Type B pancreatic cell (in vitro differentiated cells): ENCODE data around the gene FAM227A. TPM values are rescaled to one million over a fixed set of nuclear protein-coding genes. Genes with fewer than 3 reads are reported as not detected.

Source experiments
- DNase-seq: peaks from one replicate; pipeline ENCODE4 v3.0.0; 2021; ENCODE audit warnings: mixed read lengths; ENCODE audit not compliant: unreplicated experiment; ENCODE audit errors: extremely low spot score
- H3K27ac Mint-ChIP-seq: 2 replicates; pipeline ENCODE4 v1.8.0; 2021; ENCODE audit warnings: mild to moderate bottlenecking, mixed read lengths
- H3K27me3 Mint-ChIP-seq: 2 replicates; pipeline ENCODE4 v1.8.0; 2021; ENCODE audit warnings: mixed read lengths
- H3K36me3 Mint-ChIP-seq: 2 replicates; pipeline ENCODE4 v1.8.0; 2021; ENCODE audit warnings: mixed read lengths
- H3K4me1 Mint-ChIP-seq: one replicate; pipeline ENCODE4 v1.8.0; 2021; ENCODE audit warnings: mixed read lengths; ENCODE audit not compliant: unreplicated experiment
- H3K4me3 Mint-ChIP-seq: 2 replicates; pipeline ENCODE4 v1.8.0; 2021; ENCODE audit warnings: mild to moderate bottlenecking, mixed read lengths
- H3K9me3 Mint-ChIP-seq: 2 replicates; pipeline ENCODE4 v1.8.0; 2021; ENCODE audit warnings: mixed read lengths
- CTCF ChIP-seq: fragments of 200-600 bp; sonication (generic); conservative IDR thresholded peaks from 2 replicates; pipeline ENCODE4 v1.5.0; 2021; ENCODE audit warnings: antibody characterized with exemption, mild to moderate bottlenecking
- long read RNA-seq: library from polyadenylated mRNA; unstranded; transcript quantifications from one replicate; pipeline ENCODE4 v2.0.0, GENCODE V29; 2020
- total RNA-seq: library from RNA; stranded (reverse); gene quantifications from 2 replicates; pipeline ENCODE4 v1.2.1, GENCODE V29; 2021; ENCODE audit warnings: low replicate concordance

The FAM227A gene
- total RNA-seq: 5.0 and 11.2 TPM in 2 replicates
- long read RNA-seq, partial matches to known transcripts: 4 of 15 reads
- long read RNA-seq, other reads (novel, unspliced or antisense): 11 of 15 reads

GRCh38 chr22:38656256-38657044 is at the start of gene FAM227A, which contains the start of gene CBY1:
TSS of gene FAM227A (minus strand) at chr22:38656392. CDS start at chr22:38650168, 6,224 bp downstream.
TSS of gene CBY1 (plus strand) at chr22:38656638. CDS start at chr22:38668055, 11,417 bp downstream.
- H3K27ac Mint-ChIP-seq: peak within 1 kb of the TSS; percentile 100

GRCh38 chr22:38705235-38706100 is 49.3 kb upstream of the FAM227A start, which contains the start of gene GTPBP1:
TSS of gene GTPBP1 (plus strand) at chr22:38705944. CDS start at chr22:38705956, 12 bp downstream.
- H3K4me1 Mint-ChIP-seq: peaks cover 41% of the 10 kb centered on the region
- no peak for TF ChIP-seq CTCF
- DNase-seq: peak; percentile 96
- peak within 1 kb of the TSS; percentile 97 for H3K27ac Mint-ChIP-seq
- H3K4me3 Mint-ChIP-seq: peak within 1 kb of the TSS; percentile 95
- H3K27me3 Mint-ChIP-seq: peaks cover 6% of the 10 kb centered on the region
- no peaks in the 10 kb centered on the region for H3K36me3 Mint-ChIP-seq
- H3K9me3 Mint-ChIP-seq: no peaks in the 10 kb centered on the region

More at GRCh38 chr22:38656256-38657044, at the start of gene FAM227A, which contains the start of gene CBY1:
- H3K4me3 Mint-ChIP-seq: peak within 1 kb of the TSS; percentile 97
- peak; percentile 90 for DNase-seq
- H3K9me3 Mint-ChIP-seq: no peaks in the 10 kb centered on the region
- no peak for TF ChIP-seq CTCF
- H3K36me3 Mint-ChIP-seq: peaks cover 9% of the 10 kb centered on the region
- H3K27me3 Mint-ChIP-seq: no peaks in the 10 kb centered on the region
- peaks cover 17% of the 10 kb centered on the region for H3K4me1 Mint-ChIP-seq

GRCh38 chr22:38704654-38705234 is 48.6 kb upstream of the FAM227A start:
- TF ChIP-seq CTCF: no peak
- Mint-ChIP-seq H3K4me1 (peaks cover 42% of the 10 kb centered on the region), H3K27ac (peak overlapping the region; percentile 97), H3K4me3 (peak overlapping the region; percentile 90), H3K9me3 (no peaks in the 10 kb centered on the region), H3K27me3 (peaks cover 6% of the 10 kb centered on the region), H3K36me3 (no peaks in the 10 kb centered on the region)
- DNase-seq: no peak

- Mint-ChIP-seq H3K27ac (peak within 1 kb of the TSS; percentile 100), H3K27me3 (peaks cover 6% of the 10 kb centered on the region), H3K4me1 (peaks cover 49% of the 10 kb centered on the region), H3K9me3 (no peaks in the 10 kb centered on the region), H3K4me3 (peak within 1 kb of the TSS; percentile 99), H3K36me3 (peaks cover 14% of the 10 kb centered on the region)
- DNase-seq: peak; percentile 97
- TF ChIP-seq CTCF: no peak
These were observed 44.8 kb upstream of the FAM227A start, which contains the start of gene JOSD1 for GRCh38 chr22:38700789-38701628. TSS of gene JOSD1 (minus strand) at chr22:38700943. CDS start at chr22:38699987, 956 bp downstream.
